Measurements from ENCODE around the gene INSL3. TPM values are rescaled to one million over a fixed set of nuclear protein-coding genes. Genes with fewer than 3 reads are reported as not detected.
A peak's percentile ranks its signal among the peaks of the same experiment; 100 is the strongest.

The INSL3 gene
- total RNA-seq, 1 donor from 2014 or later = not detected

- DNase-seq = no peak
Observed at GRCh38 chr19:17846146-17846545, 24.8 kb upstream of the INSL3 start.

DNA sequence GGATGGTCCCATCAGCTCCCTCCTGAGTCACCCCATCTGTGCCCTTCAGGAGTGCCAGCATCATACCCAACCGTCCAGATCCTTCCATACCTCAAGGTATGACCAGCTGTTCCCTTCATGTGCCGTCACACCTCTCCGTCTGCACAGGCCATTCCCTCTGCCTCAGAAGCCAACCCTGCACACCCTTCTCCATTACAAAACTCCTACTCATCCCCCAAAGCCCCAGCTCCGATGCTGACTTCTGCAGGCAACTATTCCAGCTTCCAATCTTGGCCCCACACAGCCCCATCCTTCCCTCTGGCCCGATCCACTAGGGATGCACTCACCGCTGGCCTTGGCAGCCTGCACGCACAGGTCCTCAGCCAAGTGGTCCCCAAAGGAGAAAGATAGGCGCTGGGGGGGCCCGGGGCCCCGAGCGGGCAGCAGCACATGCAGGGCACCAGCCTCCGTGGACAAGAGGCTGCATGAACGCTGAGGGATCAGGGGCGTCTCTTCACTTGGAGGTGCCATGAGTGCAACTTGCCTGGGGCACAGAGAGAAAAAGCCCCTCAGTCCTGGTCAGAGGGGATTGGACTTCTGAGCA is 22.7 kb upstream of the INSL3 start:
- no peak for DNase-seq

DNA sequence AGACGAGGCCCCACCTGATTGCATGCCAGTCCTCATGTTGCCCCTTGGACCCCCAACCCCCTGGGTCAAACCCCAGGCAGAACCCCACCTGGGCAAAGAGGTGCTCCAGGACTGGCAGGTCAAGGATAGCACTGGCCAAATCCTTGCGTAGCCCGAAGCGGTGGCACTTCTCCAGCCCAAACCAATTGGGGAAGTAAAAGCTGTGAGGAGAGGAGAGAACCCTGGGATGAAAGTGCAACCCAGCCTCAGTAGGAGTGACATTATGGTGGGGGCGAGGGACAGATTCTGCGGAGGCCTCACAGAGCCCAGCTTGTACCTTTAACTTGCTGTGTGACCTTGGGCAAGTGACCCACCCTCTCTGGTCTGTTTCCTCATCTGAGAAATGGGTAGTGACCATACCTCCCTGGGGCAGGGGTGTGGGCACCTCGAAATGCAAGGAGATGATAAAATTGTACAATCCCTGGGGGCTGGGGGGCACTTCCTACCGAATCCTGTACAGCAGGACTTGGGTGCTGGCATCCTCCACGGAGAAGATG is 22.0 kb upstream of the INSL3 start:
- no peak for DNase-seq

DNA sequence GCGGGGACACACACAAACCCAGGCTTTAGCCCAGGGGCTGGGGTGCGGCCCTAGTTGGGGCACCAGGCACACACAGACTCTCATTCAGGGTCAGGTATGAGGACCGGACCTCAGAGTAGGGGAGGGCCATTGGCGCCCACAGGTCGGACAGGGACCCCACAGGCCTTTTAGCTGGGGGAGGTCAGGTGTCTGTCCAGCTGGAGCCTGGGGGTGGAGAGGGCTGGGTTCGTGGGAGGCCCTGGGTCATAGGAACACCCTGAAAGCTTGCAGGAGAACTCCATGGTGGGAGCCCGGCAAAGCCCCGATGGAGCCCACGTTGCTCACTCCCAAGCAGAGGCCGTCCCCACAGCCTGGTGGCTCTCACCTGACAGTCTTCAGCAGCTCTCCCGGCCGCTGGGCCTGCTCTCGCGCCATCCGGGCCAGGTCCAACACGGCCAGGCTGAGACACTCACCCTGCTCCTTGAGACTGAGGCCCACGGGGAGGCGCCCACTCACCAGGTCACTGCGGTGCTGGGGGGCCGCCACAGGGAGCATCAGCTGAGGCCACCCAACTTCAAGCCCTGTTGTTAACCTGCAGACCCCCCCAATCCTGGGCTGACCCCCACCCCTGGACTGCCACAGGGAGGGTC is 21.5 kb upstream of the INSL3 start:
- DNase-seq = no peak

DNA sequence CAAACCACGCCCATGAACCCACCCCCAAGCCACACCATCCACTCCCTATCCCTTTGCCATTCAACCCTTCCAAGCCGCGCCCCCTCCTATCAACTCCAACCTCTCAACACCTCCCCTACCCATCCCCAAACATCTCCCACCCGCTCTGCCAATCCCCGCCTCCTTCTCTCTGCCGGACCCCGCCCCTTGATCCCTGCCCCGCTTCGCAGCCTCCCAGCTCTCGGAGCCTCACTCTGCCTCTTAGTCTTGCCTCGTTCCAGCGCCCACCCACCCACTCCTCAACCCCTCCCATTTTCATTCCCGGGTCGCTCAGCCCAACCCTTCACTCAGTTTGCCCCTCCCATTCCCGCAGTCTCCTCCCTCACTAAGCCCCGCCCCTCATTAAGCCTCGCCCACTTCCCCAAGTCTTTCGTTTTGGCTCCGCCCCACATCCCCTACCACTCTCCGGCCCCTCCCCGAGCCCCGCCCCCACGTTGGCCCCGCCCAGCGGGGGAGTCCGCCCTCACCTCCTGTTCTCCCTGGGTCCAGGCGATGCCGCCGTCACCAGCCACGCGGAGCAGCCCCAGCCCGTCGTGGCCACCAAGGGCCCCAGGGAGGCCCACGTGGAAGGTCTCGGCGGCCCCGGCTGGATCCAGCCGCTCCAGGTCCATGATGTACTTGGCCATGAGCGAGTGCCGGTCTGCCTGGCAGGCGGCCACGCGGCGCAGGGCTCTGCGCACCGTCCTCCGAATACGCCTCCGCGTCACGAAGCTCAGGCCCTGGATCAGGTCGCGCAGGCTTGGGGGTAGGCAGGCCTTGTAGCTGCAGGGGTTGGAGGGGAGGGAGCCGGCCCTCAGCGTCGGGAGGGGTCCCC is 20.7 kb upstream of the INSL3 start:
- DNase-seq = peak; percentile 60

DNA sequence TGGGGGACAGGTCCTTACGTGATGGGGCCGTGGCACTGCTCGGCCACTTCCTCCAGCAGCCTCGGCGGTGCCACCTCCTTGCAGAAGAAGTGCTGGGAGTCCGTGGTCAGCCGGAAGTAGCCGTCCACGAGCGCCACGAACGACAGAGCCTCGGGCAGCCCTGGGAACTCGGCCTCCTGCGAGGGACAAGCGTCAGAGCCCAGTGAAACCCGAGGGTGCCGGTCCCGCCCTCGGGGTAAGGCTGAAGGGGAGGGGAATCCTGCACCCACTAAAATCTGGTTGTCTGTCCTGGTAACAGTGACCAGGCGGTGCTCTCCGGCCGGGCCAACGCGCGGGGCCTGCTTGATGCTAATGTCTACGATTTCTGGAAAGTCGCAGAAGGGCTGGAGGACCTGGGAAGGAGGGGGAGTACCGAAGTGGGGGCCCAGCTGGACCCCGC is 20.1 kb upstream of the INSL3 start:
- no peak for DNase-seq

DNA sequence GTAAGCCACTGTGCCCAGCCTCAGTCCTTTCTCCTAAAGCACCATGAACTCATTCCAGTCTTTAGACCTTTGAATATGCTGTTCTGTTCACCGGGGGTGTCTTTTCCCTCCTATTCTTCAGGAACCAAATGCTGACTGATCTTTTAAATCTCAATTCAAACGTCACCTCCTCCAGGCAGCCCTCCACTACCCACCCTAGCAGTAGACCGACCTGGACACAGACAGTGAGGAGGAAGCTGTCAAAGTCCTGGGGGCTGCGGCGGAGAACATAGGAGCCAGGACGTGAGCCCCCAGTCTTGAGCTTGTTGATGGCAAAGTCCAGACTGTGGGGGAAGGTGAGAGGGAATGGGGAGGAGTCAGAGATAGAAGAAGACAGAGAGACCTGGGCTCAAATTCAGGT is 18.7 kb upstream of the INSL3 start:
- no peak for DNase-seq

DNA sequence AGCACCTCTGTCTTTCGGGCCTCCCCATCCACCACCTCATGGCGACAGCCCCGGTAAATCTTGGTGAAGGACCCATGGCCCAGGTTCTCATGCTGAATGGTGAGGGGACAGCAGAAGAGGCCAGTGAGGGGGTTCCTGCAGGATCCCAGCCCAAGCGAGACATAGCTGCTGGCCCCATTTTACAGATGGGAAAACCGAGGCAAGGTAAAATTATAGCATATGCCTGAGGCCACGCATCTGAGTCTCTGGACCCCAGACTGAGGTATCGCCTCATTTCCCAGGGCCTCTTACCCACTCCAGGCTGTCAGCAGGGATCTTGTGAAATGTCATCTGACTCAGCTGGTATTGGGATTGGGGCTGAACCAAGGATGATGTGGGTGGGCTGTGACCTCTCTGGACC is 16.7 kb upstream of the INSL3 start:
- DNase-seq = no peak

- no peak for DNase-seq
Observed at GRCh38 chr19:17836530-17836929, 15.2 kb upstream of the INSL3 start.

- no peak for DNase-seq
Observed at GRCh38 chr19:17835182-17836006, 14.1 kb upstream of the INSL3 start.

- DNase-seq = no peak
Observed at GRCh38 chr19:17834350-17835181, 13.2 kb upstream of the INSL3 start.

- DNase-seq = no peak
Observed at GRCh38 chr19:17832443-17833208, 11.3 kb upstream of the INSL3 start.

- DNase-seq = no peak
Observed at GRCh38 chr19:17831419-17831888, 10.1 kb upstream of the INSL3 start.

GRCh38 chr19:17830567-17831418 is 9.5 kb upstream of the INSL3 start:
- DNase-seq = peak; percentile 81

DNA sequence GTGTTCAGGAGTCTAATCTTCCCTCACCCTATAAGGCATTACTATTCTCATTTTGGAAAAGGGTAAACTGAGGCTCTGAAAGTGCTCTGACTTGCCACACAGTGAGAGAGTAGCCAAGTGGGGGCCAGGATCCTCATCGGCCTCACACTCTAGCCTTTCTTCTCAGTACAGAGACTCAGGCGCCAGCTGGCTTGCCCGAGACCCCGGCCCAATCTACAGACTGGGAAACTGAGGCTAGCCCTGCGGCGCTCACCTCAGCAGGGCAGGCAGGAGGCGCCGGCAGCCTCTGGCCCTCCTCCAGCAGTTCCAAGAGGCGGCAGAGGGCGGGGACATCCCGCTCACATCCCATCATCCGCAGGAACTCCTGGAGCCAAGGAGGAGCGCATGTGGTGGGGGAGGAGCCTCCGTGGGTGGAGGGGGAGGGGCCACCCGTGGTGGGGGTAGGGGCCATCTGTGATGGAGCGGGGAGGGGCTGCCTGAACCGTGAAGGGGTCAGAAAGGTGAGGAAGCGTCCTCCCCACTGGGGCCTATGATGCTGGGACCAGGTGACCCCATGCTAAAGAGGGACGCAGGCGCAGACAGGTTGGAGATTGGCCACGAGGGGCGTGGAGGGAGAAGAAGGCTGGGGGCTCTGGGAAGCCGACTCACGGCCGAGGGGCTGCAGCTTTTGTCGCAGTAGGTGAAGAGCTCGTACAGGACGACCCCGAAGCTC is 8.7 kb upstream of the INSL3 start:
- DNase-seq = peak; percentile 51

DNA sequence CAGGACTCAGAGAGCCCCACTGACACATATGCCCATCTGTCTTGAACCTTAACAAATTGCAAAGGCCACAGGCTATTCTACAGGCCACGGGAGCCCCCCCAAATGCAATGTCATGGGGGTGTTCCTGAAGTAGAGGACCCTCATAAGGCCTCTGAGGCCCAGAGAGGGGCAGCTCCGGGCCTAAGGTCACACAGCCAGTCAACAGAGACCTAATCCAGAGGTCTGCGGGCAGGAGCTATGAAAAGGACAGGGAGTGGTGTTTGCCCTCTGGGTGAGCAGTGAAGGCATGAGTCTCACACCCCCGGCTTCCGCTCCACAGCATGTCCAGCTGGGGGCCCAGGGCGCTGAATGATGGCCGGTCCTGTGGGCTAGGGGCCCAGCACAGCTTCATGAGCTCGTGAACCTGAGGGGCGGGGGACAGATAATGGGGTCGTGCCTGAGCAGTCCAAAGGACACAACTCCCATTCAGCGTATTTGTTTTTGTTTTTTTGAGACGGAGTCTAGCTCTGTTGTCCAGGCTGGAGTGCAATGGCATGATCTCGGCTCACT is 5.3 kb upstream of the INSL3 start:
- no peak for DNase-seq

GRCh38 chr19:17824339-17824738 is 3.0 kb upstream of the INSL3 start:
- DNase-seq = no peak

DNA sequence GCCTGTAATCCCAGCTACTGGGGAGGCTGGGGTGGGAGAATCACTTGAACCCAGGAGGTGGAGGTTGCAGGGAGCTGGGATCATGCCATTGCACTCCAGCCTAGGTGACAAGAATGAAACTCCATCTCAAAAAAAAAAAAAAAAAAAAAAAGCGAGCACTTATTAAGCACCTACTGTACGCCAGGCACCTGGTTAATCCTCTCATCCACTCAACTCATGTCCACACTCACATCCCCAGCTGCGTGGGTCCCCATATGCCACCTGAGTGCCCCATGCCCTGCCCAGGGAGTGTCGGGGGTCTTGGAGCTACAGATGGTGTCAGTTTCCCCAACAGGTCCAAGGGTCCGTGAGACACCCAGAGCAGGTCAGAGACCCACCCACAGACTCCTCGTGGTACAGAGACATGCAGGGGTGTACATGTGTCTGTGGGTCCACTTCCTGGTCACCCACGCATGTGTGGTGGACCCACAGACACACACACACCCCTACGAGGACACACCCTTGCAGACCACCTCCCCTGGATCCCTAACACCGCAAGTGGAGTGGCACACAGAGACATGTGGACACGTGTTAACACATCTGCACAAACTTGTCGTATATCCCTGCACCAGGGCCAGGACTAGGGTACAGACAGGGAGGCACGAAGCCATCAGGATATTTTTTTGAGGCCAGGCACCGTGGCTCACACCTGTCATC is 3.5 kb downstream of the INSL3 start:
- DNase-seq = no peak
